ENCODE data around the gene AOX1. TPM values are rescaled to one million over a fixed set of nuclear protein-coding genes. Genes with fewer than 3 reads are reported as not detected.

The AOX1 gene
- total and polyA plus RNA-seq, 2 of the 8 experiments (the other 6 are each of a cell fraction or from before 2014, with no cell fraction given) = 5.6 to 8.3 TPM

DNA sequence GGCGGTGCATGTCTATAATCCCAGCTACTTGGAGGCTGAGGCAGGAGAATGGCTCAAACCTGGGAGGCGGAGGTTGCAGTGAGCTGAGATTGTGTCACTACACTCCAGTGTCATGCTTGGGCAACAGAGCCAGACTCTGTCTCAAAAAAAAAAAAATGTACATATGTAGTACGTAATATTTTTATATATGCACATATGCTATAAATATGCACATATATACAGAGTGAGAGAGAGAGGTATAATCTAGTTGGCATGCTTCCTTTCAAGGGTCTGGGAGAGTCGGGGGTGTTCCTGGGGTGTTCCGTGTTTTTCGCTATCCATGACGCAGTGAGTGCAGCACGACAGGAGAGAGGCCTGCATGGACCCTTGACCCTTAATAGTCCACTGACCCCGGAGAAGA is 83.5 kb downstream of the AOX1 start:
- Histone ChIP-seq H4K20me1 (replicated peaks in 1 of 2; ENCODE audit: control insufficient read depth in 1 of 2, insufficient read depth in 2 of 2, low read length in 2 of 2) (no peaks in the 10 kb centered on the region), H4K91ac (replicated peaks; ENCODE audit: insufficient read length, low read length) (no peak overlapping the region), H3K4me2 (ENCODE audit: insufficient read depth in 1 of 2, low read depth in 2 of 2, low read length in 2 of 2) (no peak overlapping the region), H3K23me2 (ENCODE audit: low read depth, low read length) (no peaks in the 10 kb centered on the region), H2BK15ac (ENCODE audit: low read length) (no peak overlapping the region), H3K18ac (ENCODE audit: extremely low read depth, low read length) (no peak overlapping the region), H3K56ac (replicated peaks; ENCODE audit: insufficient read length, low read depth, low read length) (no peak overlapping the region), H3K14ac (ENCODE audit: insufficient read length) (no peak overlapping the region), H3K4me3 (ENCODE audit: extremely low read depth in 1 of 4, insufficient read depth in 2 of 4, low read depth in 3 of 4, low read length in 4 of 4) (no peak overlapping the region), H3K4ac (replicated peaks; ENCODE audit: insufficient read length, low read depth, low read length) (no peak overlapping the region), H3K79me2 (ENCODE audit: control insufficient read depth in 1 of 2, insufficient read depth in 2 of 2, low read length in 2 of 2) (no peaks in the 10 kb centered on the region), H2BK5ac (ENCODE audit: low read depth, low read length) (no peak overlapping the region), H3K9me3 (ENCODE audit: insufficient read depth in 2 of 2, low read depth in 1 of 2, low read length in 1 of 2) (no peaks in the 10 kb centered on the region), H3K9ac (replicated peaks in 1 of 4; ENCODE audit: extremely low read depth in 1 of 4, low read depth in 3 of 4, low read length in 3 of 4) (no peak overlapping the region), H3K79me1 (ENCODE audit: low read depth, low read length) (no peaks in the 10 kb centered on the region), H3K27me3 (replicated peaks in 1 of 4; ENCODE audit: control insufficient read depth in 3 of 4, extremely low read depth in 1 of 4, insufficient read depth in 3 of 4, low read length in 3 of 4) (no peaks in the 10 kb centered on the region), H3K23ac (ENCODE audit: insufficient read length) (no peak overlapping the region), H2BK12ac (ENCODE audit: low read depth, low read length) (no peak overlapping the region), H3K36me3 (ENCODE audit: control insufficient read depth in 2 of 4, insufficient read depth in 4 of 4, low read length in 3 of 4) (no peaks in the 10 kb centered on the region), H2BK20ac (ENCODE audit: low read length) (no peak overlapping the region), H4K8ac (ENCODE audit: extremely low read depth, insufficient read depth, low read length) (no peak overlapping the region), H2AFZ (ENCODE audit: low read length) (no peak overlapping the region), H2BK120ac (replicated peaks; ENCODE audit: low read depth, low read length) (no peak overlapping the region), H3K27ac (ENCODE audit: low read depth, low read length) (no peak overlapping the region), H4K5ac (ENCODE audit: insufficient read length, low read depth, low read length) (no peak overlapping the region), H3K4me1 (replicated peaks in 1 of 4; ENCODE audit: control insufficient read depth in 3 of 4, insufficient read depth in 4 of 4, low read length in 3 of 4) (no peaks in the 10 kb centered on the region), H2AK5ac (ENCODE audit: low read depth, low read length) (no peak overlapping the region)
- FAIRE-seq (no peak), DNase-seq (ENCODE audit: low read depth in 1 of 2, low spot score in 2 of 2) (no peak)
- WGBS, 2 experiments (ENCODE audit: extremely low coverage in 1 of 2, insufficient coverage in 1 of 2, insufficient read length in 1 of 2, insufficient replicate concordance in 2 of 2, low coverage in 1 of 2, low lambda C conversion rate in 2 of 2, missing lambda C conversion rate in 1 of 2) = 95% methylated on average over 9 of the region's 9 CpGs; no CpG with 5 or more reads in 1 of the 2 experiments
- CTCF ChIA-PET (ENCODE audit: partially characterized antibody) = no interaction called here
- POLR2A ChIA-PET (ENCODE audit: partially characterized antibody) = no interaction called here
- TF ChIP-seq BACH1 (IDR thresholded peaks at IDR 0.05; ENCODE audit: low read length) (no peak), KDM1A (IDR thresholded peaks at IDR 0.05; ENCODE audit: borderline replicate concordance, low read length) (no peak), EGR1 (IDR thresholded peaks at IDR 0.05; ENCODE audit: borderline replicate concordance, low read depth, low read length) (no peak), GTF2F1 (IDR thresholded peaks at IDR 0.05; ENCODE audit: borderline replicate concordance, low read depth, low read length) (no peak), ATF2 (IDR thresholded peaks at IDR 0.05; ENCODE audit: low read length) (no peak), ZNF274 (IDR thresholded peaks at IDR 0.05; ENCODE audit: borderline replicate concordance, extremely low read depth, low read length) (no peak), TEAD4 (IDR thresholded peaks at IDR 0.05; ENCODE audit: low read depth, low read length) (no peak), PHF8 (conservative IDR thresholded peaks at IDR 0.05; ENCODE audit: low read depth, low read length) (no peak), BCL11A (IDR thresholded peaks at IDR 0.05; ENCODE audit: low read depth in 2 of 2, low read length in 2 of 2) (no peak), KDM4A (IDR thresholded peaks at IDR 0.05; ENCODE audit: low read depth, low read length, severe bottlenecking) (no peak)
